HT1080 (cell line): Measurements from ENCODE around the gene GNL3L. TPM values are rescaled to one million over a fixed set of nuclear protein-coding genes. Genes with fewer than 3 reads are reported as not detected.
"Not testable (repeated sequence)": the region's sequence is repeated elsewhere in the genome, so short reads cannot be mapped to it uniquely, and the experiment has no call there.

Experiments used
- DNase-seq: peaks from one replicate; pipeline ENCODE4 v3.0.0-alpha.2; 2015; ENCODE audit warnings: low read depth
- total RNA-seq: library from RNA; depleted of rRNA; stranded (reverse); fragments of >200 nt; shearing (Covaris generic); gene quantifications from 2 replicates; pipeline ENCODE4 v1.2.3, GENCODE V29; 2014; rRNA removed

The GNL3L gene
- total RNA-seq, 1 experiment from 2014 or later, result 60.3 TPM

GRCh38 chrX:54551801-54552200 lies 21.8 kb downstream of the GNL3L start:
- no peak for DNase-seq

DNA sequence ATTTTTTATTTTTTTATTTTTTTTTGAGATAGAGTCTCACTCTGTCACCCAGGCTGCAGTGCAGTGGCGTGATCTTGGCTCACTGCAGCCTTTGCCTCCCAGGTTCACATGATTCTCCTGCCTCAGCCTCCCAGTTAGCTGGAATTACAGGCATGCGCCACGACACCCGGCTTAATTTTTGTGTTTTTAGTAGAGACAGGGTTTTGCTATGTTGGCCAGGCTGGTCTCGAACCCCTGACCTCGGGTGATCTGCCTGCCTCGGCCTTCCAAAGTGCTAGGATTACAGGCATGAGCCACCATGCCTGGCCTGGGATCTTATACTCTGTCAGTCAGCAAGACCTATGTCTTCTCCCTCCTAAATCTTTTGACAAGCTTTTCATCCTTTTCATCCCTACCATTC lies 25.0 kb downstream of the GNL3L start:
- not testable (repeated sequence) for DNase-seq

GRCh38 chrX:54560411-54560810 lies 30.4 kb downstream of the GNL3L start:
- DNase-seq, result no peak

DNA sequence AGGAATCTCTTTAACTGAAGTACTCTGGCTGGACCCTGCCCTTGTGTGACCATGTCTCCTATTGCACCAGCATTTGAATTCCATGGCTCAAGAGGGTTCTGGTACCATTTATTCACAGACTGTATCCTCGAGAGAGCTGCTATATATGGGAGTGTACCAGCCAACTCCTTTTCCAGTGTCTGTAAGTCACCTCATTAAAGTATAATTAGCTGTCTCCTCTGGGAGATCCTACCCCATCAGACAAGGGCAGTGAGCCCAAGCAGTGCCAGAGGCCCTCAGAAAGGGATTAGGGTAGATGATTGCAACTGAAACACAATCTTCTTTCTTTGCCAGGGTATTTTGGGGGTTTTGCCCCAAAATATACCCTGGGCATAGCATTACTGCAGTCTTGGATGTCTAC lies 31.6 kb downstream of the GNL3L start:
- DNase-seq, result no peak

DNA sequence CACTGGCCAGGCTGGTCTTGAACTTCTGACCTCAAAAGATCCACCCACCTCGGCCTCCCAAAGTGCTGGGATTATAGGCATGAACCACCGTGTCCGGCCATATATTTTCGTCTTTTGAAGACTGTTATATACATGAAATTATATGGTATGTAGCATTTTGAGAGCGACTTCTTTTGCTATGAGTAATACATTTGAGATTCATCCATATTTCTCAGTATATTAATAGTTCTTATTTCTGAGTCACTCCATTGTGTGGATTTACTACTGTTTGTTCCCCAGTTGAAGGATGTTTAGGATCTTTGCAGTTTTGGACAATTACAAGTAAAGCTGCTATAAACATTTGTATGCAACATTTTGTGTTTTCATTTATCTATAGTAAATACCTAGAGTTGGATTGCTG lies 34.9 kb downstream of the GNL3L start:
- no peak for DNase-seq

GRCh38 chrX:54570332-54570731 lies 40.3 kb downstream of the GNL3L start:
- no peak for DNase-seq

DNA sequence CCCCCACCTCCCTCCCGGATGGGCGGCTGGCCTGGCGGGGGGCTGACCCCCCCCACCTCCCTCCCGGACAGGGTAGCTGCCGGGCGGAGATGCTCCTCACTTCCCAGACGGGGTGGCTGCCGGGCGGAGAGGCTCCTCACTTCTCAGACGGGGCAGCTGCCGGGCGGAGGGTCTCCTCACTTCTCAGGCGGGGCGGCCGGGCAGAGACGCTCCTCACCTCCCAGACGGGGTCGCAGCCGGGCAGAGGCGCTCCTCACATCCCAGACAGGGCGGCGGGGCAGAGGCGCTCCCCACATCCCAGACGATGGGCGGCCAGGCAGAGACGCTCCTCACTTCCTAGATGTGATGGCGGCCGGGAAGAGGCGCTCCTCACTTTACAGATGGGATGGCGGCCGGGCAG lies 42.6 kb downstream of the GNL3L start:
- DNase-seq, result not testable (repeated sequence)

DNA sequence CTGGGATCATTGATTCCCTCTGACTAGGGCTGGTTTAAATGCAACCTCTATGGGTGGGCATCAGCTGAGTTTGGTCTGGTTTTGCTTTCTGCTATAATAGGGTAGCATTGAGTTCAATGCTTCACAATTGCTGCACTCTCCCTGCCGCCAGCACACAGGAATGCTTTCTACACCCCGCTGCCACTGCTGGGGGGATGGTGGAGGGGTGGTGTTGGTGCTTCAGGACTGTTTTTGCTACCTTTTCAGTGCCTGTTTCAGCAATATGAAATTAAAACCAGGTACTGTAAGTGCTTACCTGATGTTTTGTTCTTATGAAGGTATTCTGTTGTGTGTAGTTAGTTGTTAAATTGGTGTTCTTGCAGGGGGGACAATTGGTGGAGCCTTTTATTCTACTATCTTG lies 67.7 kb downstream of the GNL3L start:
- DNase-seq, result no peak

DNA sequence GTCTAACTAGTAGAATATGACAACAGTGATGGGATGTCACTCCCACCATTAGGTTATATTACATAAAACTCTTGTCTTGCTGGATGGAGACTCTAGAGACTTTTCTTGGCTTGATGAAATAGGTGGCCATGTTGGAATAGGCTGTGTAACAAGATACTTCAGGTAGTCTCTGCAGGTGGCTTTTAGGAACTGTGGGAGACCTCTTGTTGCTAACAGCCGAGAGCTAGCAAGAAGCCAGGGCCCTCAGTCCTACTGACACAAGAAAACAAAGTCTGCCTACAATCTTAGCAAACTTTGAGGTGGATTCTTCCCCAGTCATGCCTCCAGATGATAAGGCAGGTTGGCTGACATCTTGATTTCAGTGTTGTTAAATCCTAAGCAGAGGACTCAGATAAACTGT lies 72.5 kb downstream of the GNL3L start:
- no peak for DNase-seq

Other genes with a start within 250 kb of the GNL3L start
- under 0.01 and 0.02 TPM in 2 replicates for gene WNK3, start 172.2 kb upstream of the GNL3L start, total RNA-seq
- 25.6 and 29.3 TPM in 2 replicates for gene TSR2, start 89.8 kb upstream of the GNL3L start, total RNA-seq
- gene FGD1, start 34.0 kb upstream of the GNL3L start, total RNA-seq, result 4.9 and 7.5 TPM in 2 replicates